Measurements from ENCODE around the gene ENOX2.
A peak's percentile ranks its signal among the peaks of the same experiment; 100 is the strongest.
"Not testable (repeated sequence)": the region's sequence is repeated elsewhere in the genome, so short reads cannot be mapped to it uniquely, and the experiment has no call there.

Gene ENOX2, protein sequence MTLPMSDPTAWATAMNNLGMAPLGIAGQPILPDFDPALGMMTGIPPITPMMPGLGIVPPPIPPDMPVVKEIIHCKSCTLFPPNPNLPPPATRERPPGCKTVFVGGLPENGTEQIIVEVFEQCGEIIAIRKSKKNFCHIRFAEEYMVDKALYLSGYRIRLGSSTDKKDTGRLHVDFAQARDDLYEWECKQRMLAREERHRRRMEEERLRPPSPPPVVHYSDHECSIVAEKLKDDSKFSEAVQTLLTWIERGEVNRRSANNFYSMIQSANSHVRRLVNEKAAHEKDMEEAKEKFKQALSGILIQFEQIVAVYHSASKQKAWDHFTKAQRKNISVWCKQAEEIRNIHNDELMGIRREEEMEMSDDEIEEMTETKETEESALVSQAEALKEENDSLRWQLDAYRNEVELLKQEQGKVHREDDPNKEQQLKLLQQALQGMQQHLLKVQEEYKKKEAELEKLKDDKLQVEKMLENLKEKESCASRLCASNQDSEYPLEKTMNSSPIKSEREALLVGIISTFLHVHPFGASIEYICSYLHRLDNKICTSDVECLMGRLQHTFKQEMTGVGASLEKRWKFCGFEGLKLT

DNA sequence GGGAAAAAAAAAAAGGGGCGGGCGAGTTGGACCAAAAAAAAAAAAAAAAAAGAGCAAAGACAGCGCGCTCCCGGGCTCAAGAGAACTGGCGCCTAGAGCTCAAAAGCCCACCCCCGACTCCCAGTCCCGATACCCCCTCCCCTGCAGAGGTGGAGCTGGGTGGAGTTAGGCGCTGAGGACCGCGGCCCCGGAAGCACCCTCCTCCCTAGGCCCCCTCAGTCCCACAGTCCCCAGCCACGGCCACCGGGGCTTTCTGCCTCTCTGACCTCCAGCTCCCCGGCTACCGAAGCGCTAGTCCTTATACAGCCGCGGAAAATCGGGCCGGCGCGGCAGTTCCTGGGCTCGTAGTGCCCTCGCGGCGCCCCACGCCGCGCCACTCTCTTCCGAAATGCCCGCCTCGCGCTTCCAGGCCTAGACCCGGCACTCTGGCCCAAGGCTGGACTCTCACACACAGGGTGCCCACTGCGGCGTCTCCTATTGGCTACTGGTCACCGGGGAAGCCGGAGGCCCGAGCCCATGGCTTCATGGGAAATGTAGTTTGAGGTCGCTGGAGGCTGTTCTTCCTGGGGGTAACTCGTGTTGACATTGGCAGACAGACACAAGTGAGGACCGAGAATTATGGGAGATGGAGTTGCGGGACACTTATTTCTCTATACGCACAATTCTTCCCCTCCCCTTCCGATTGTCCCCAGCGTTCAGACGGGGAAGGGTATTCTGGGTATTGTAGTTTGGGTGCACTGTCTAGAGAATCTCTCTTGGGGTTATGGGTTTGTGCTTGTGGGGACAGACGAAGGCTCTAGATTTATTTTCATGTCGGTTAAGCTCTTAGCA is at the start of gene ENOX2:
ENOX2 (minus strand) TSS at position 427 of the 831 bp plus-strand sequence. CDS start 199,993 bp downstream, outside the sequence.
- DNase-seq, result peak; percentile 20 to 96 (median 87)

DNA sequence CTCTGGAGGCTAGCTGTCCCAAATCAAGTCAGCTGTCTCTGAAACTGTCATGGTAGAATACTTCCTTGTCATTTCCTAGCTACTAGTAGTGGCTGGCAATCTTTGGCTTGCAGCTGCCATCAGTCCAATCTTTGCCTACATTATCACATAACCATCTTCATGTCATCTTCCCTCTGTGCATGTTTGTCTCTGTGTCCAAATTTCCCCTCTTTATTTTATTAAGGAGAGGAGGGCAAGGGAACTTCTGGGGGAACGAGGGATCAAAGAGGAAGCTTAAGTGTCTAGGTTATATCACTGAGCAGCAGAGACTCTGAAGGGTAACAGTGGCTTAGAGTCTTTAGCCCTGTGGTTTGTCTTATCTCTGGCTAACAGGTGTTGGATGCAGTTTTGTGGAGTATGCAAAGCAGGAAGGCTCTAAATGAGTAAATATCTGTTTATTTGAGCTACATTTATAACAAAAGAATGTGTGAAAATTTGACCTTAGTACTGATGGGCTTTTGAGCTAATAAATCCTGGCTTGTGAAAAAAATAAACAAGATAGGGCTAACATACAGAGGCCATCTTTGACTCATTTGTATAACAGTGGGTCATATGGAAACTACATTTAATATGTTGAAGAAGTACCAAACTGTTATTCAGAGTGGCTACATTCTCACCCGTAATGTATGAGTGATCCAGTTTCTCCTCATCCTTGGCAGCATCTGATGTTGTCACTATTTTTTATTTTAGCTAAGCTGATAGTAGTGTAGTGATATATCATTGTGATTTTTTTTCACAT is 49.4 kb upstream of the ENOX2 start:
- DNase-seq, result no peak

DNA sequence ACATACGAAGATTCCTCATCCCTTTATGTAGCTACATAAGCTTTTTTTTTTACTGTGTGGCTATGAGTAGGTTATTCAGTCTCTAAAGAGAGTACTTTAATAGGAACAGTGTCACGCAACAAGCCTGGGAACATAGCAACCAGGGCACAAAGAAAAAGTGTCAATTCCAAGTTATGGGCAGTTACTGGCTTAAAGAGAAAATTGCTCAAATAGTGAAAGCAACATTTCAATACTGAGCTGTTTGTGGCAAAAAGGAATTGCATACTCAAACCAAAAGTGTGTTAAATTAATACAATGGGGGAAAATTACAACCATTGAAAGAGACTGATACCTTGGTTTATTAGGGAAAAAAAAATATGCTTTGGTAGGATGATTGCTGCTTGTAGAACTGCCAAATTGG is 41.2 kb upstream of the ENOX2 start:
- DNase-seq, result no peak

DNA sequence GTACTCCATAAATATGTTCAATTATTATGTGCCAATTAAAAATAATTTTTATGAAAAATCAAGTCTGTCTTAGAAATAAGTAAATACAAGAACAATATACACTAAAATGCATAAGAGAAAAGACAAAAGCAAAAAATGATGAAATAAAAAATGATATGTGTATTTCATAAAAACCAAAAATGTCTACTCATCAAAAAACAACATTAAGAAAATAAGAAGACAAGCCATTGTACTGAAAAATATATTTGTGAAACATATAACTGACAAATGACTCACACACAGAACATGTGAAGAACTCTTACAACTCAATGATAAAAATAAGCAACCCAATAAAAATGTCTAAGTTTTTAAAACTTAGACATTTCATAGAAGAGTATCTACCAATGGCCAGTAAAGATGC is 34.1 kb upstream of the ENOX2 start:
- no peak for DNase-seq

DNA sequence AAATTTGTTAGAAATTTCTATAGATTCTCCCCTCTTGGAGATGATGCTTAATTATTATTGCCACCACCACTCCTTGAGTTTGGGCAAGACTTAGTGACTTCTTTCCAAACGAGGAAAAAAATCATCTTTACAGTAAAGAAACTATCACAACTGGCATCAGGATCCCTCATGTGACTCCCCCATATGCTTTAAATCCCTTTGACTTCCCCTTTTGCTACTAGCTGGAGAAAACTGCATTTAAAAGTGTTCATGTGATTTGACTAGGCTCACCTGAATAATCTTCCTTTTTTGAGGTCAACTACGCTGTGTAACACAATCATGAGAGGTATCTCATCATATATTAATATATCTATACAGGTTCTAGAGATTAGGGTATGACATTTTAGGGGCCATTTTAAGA is 30.3 kb upstream of the ENOX2 start:
- DNase-seq, result no peak

DNA sequence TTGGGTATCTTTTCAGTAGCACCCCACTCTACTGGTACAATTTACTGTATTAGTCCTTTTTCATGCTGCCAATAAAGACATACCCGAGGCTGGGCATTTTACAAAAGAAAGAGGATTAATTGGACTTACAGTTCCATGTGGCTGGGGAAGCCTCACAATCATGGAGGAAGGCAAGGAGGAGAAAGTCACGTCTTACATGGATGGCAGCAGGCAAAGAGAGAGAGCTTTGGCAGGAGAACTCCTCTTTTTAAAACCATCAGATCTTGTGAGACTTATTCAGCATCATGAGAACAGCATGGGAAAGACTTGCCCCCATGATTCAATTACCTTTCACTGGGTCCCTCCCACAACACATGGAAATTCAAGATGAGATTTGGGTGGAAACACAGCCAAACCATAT is 17.4 kb upstream of the ENOX2 start:
- DNase-seq, result not testable (repeated sequence)

DNA sequence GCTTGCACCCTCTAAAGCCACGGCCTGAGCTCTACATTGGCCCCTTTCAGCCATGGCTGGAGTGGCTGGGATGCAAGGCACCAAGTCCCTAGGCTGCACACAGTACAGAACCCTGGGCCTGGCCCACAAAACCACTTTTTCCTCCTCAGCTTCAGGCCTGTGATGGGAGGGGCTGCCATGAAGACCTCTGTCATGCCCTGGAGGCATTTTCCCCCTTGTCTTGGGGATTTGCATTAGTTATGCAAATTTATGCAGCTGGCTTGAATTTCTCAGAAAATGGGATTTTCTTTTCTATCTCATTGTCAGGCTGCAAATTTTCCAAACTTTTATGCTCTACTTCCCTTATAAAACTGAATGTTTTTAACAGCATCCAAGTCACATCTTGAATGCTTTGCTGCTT is 16.7 kb upstream of the ENOX2 start:
- not testable (repeated sequence) for DNase-seq

DNA sequence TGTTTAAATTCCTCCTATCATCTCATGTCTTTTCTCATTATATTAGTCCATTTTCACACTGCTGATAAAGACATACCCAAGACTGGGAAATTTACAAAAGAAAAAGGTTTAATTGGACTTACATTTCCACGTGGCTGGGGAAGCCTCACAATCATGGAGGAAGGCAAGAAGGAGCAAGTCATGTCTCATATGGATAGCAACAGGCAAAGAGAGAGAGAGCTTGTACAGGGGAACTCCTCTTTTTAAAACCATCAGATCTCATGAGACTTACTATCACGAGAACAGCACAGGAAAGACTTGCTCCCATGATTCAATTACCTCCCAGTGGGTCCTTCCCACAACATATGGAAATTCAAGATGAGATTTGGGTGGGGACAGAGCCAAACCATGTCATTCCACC is 15.5 kb upstream of the ENOX2 start:
- DNase-seq, result not testable (repeated sequence)

DNA sequence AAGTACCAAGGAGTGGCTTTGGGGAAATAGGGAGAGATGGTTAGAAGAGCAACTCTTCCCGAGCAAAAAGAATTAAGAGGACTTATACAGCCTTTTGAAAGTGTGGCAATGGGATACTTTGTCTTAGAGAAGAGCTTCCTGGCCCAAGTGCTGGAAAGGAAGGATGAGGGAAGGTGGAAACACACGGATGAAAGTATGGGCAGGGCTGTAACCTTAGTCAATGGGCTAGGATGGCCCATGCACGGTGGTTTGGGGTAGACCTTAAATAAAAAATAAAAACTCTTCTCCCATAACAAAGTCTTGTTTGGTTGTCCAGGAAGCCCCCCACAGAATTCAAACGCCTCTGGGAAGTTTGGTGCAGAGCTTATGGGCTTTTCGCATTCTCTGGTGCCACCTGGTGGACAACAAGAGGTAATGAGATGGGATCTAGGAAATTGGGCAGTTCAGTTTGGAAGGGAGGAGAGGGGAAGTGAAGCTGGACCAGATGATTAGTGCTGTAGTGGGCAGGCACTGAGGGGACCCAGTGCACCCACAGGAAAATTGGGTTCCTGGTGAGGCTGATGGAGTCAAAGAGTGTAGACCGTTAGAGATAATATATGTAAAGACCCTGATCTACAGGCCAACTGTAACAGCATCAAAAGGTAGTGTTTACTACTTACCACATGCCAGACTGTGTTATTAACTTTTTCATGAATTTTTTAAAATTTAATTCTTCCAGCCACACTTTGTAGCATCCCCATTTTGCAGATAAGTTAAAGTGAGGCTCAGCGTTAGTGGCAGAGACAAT is 13.8 kb upstream of the ENOX2 start:
- peak in 29 of 51 donors; percentile 0 to 35 (median 6) for DNase-seq

DNA sequence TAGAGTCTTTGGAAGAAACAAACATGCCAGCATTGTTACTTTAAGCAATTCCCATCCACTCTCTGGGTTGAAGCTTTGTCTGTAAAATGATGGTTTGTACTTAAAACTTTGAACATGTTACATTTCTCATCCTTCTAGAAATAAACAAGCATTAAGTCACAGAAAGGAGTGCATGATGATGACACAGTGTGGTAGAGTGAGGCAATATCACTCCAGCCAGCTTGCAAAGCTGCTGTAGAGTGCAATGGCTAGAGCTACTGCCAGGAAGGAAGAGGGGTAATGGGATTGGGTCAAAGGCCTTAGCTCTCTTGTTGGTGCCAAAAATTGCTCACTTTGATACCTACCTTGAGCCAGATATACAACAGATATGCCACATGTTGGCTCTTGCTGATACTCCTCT is 12.3 kb upstream of the ENOX2 start:
- DNase-seq, result no peak

DNA sequence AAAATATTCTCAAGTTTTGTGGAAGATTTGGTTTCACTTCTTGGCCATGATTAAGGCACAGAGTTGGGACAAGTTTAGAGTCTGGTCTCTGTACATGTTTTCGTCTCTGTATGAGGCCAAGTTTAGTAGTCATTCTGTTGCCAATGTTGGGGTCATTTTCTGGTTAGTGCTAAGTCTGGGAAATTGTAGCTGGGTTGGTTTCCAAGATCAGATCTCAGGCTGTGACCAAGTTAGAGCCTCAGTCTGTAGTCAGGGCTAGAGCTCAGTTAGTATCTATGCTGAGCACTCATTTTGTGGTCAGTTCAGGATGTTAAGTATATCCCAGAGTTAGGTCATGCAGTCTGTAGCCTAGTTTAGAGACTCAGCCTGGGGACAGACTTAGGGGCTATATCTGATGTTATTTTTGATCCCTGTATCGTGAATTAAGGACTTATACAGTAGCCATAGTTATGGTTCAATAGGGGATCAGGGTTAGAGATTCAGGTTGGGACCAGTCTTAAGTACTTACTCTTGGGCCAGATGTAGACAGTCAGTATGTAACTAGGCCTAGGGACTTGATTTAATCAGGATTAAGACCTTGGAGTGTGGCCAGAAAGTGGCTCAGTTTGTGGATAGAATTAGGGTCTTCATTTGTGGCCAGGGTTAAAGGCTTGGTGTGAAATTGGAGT is 6.6 kb upstream of the ENOX2 start:
- no peak for DNase-seq

DNA sequence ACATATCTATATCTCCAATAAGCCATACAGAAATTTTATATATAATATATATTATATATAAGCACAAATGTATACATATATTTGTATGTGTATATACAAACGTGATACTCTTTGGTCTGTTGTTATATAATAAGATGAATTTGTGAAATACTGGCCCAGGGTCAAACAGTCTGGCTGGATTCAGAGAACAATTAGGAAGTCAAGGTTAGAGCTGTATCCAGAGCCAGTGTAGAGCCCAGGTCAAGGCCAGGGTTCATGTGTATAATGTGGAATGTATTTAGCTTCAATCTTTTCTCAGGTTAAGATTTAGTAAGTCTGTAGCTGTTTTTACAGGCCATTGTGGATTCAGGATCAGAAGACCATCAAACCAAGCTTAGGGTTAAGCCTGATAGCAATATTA is 3.8 kb upstream of the ENOX2 start:
- DNase-seq, result no peak

DNA sequence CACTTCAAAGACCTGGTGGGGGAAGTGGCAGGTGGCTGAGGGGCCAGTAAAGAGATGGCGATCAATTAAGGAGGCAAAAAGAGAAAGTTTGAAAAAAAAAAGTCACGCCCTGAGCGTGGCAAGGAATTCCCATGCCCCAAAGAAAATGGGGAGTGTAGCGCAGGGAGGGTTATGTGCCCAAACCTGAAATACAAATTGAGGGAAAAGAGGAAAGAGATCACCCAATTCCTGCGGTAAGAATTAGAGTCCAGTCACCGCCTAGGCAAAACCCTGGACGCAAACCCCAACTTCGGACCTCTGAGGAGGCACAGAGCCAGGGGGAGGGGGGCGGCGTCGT is 595 bp downstream of the ENOX2 start:
- no peak for DNase-seq

DNA sequence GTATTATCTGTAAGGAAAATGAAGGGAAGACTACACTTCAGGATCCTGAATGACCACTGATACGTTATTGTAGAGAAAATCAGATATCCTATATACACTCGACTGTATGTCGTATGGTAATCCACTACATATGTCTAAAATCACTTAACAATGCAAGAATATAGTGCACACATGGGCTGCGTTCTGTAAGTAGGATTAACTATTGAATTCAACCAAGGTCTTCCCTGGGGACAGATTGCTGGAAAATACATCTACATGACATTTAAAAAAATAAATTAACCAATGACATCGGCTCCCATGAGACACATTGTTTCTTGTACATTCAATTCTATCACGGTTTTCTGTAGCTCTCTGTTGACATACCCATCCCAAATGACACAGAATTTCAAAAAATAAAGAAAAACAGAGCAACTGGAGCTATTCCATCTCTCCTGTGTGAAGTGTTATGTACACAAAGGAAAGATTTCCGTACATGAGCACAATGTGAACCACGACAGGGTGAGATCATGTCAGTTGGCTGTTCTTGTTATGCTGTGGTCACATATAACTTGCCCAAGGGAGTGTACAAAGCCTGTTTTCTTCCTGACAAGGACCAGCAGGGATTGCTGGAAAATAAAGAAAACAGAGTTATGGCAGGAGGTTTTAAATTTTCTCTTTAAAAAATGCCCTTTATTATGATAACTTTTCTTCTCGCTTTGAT is 6.1 kb downstream of the ENOX2 start:
- DNase-seq, result peak in 2 of 51 donors; percentile 1 to 32

DNA sequence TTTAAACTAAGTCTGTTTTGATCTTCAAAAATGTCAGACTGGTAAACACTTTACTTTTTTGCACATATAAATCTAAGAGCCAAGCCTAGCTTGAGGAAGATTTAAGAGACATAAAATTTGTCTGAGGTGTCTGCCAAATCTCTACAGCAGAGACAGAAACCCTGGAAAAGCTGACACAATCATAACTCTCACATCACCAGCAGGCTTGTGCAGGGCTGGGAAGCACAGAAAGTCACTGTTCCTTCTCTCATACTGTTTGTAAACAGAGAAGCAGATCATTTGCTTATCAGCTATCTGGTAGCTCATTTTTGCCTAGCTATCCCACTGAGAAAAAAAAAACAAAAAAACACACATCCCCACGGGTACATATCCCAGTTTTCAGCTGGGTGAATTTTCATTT is 7.0 kb downstream of the ENOX2 start:
- DNase-seq, result peak in 10 of 51 donors; percentile 0 to 11 (median 1)

DNA sequence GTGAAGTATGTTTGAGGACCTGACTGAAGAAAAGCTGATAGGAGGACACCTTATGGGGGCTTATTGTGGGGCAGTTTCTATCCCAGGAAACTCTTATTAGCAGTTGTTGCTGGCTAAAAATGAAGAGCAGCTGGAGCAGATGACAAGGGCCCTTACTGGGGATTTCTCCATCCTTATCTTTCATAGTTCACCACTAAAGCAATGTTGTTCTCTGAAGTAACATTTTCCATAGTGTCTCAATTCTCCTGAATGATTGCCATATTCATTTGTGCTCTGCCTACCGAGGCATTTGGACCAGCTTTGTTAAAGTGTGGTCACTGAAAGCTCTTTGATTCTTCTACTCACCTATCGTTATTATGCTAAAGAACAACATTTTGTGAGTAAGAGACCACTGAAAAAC is 7.7 kb downstream of the ENOX2 start:
- DNase-seq, result no peak

DNA sequence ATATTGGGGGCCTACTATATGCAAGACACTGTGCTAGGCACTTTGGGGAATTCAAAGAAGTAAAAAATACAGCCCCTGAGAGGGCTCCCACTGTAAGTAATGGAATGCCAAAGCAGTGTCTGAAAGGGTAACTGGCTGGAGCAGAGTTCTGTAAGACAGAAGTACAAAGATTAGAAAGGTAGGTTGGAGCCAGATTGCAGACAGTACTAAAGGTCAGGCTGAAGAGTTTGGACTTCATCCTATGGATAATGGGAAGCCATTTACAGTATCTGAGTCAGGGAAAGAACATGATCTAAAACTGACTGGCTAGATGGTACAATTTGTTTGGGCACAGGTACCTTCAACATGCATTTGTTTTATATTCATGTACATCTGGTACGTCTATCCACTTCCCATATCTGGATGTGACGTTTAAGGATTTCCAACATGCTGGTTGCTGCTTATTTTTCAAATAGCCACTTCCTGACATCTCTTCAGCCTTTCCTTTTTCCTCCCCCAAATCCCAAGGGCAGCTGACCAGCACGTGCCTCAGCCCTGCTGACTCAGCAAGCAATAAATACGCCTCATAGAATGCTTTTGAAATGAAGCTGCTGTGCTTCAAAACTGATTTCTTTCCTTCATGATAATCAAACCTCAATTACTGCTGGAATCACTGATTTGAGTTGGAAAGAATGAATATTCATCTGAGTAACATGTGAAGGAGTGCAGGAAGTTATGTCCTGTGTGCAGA is 9.5 kb downstream of the ENOX2 start:
- peak in 1 of 51 donors; percentile 3 for DNase-seq

DNA sequence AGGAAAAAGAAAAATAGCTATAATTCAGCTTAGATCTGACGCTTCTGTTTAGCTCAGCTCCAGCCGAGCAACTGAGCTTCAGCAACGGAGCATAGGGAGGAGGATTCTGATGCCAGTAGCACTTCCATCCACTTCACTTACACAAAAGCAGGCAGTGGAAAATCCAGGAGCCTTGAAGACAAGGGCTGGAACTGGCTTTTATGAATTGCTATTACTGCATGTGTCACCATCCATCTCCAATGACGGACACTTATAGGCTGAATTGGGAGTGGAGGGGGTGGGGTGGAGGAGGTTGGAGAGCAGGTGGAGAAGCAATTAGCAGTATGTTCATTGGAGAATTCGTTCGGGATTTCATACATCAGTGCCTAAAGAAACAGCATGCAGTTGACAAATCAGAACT is 15.6 kb downstream of the ENOX2 start:
- DNase-seq, result peak in 2 of 51 donors; percentile 0 to 2

DNA sequence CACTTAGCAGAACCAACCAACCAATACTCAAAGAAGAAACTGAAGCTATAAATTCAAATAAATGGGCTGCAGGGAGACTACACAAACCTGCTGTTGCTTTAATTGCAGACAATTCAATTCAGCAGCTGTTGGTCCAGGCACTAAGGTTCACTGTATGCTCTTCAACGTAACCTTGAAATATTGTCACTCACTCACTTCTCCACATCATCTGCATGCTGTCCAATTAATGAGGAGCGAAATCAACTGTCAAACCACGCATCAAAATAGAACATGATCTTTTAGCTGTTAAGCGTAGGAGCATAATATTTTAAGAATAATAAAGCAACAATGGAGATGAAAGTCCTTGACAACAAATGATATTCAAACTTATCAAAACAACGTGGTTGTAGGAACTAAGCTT is 17.0 kb downstream of the ENOX2 start:
- no peak for DNase-seq
